ENCODE data around the gene SLC22A4. TPM values are rescaled to one million over a fixed set of nuclear protein-coding genes. Genes with fewer than 3 reads are reported as not detected.

Gene SLC22A4
- total and polyA plus RNA-seq, 2 of the 8 experiments (the other 6 are each of a cell fraction or from before 2014, with no cell fraction given), result 0.45 to 0.60 TPM

DNA sequence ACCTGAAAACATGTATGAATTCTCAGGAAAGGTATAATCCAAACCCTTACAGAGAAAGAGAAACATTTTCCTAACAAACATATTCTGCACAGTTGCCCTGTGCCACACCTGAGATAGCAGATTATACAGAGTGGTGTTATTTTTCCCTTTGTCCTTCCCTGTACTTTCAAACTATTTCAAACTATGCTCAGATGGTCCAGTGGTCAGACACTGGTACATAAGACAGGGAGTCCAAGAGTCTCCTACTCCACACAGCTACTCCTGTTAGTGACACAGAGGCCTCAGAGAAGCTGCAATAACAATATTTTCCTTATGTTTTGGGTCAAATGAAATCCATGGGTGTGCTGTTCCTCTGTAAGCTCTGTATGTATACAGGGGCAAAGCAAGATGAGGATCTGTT lies 45.3 kb downstream of the SLC22A4 start (continued):
- TF ChIP-seq CHD7 (IDR thresholded peaks at IDR 0.05; ENCODE audit: insufficient replicate concordance, low read length), result no peak
- TF ChIP-seq RFX5 (IDR thresholded peaks at IDR 0.05; ENCODE audit: borderline replicate concordance, low read depth, low read length), result no peak
- no peak for TF ChIP-seq EP300 (IDR thresholded peaks at IDR 0.05; ENCODE audit: borderline replicate concordance in 1 of 2, low read depth in 2 of 2, low read length in 2 of 2)
- TF ChIP-seq CTBP2 (IDR thresholded peaks at IDR 0.05; ENCODE audit: borderline replicate concordance, insufficient read depth, insufficient read length, low read length), result no peak
- no peak for TF ChIP-seq CEBPB (IDR thresholded peaks at IDR 0.05; ENCODE audit: low read depth, low read length)
- no peak for TF ChIP-seq SRF (IDR thresholded peaks at IDR 0.05; ENCODE audit: low read depth, low read length)
- no peak for TF ChIP-seq CBX8 (IDR thresholded peaks at IDR 0.05; ENCODE audit: borderline replicate concordance, low read depth, low read length)
- TF ChIP-seq JUND (IDR thresholded peaks at IDR 0.05; ENCODE audit: low read length), result no peak
- TF ChIP-seq HDAC2 (IDR thresholded peaks at IDR 0.05; ENCODE audit: borderline replicate concordance in 1 of 2, low read depth in 2 of 2, low read length in 2 of 2), result no peak

All from H1 (cell line).